CD4-positive, alpha-beta T cell (primary cell): Measurements from ENCODE around the gene XRCC5. TPM values are rescaled to one million over a fixed set of nuclear protein-coding genes. Genes with fewer than 3 reads are reported as not detected.

Experiments used
- ATAC-seq: fragments of 200-7000 bp; cut with Tn5 transposase; one replicate; pipeline ENCODE4 v1.10.0; 2022; ENCODE audit warnings: mild to moderate bottlenecking; ENCODE audit not compliant: poor library complexity
- CTCF ChIA-PET: fragments of 350-600 bp; sonication (Branson Sonifier 250); formaldehyde crosslinking; loops from one replicate; lab custom pipeline; 2021; ENCODE audit warnings: antibody characterized with exemption, inconsistent platforms; lab: Charles Lee
- POLR2A ChIA-PET: fragments of 350-600 bp; sonication (Branson Sonifier 250); formaldehyde crosslinking; loops from one replicate; lab custom pipeline; 2021; ENCODE audit warnings: antibody characterized with exemption, inconsistent platforms; lab: Charles Lee
- DNase-seq, 14 experiments: peaks; one replicate each; pipeline ENCODE4 v3.0.0-alpha.2; 2013 to 2020; ENCODE audit warnings: mixed read lengths in 2 of 14
- H3K27ac ChIP-seq, 2 donors: one replicate each; pipeline versions ENCODE4 v1.5.1 to v1.7.0; 2013; ENCODE audit warnings: low read length in 2 of 2, low read depth in 1 of 2, mild to moderate bottlenecking in 1 of 2
- H3K27me3 ChIP-seq, 2 experiments: 1 replicate in 1 of 2; 2 replicates in 1 of 2; pipeline versions ENCODE4 v1.6.1 to v1.7.0; 2013; ENCODE audit warnings: low read length in 2 of 2, control low read depth in 1 of 2, mild to moderate bottlenecking in 1 of 2, moderate library complexity in 1 of 2; ENCODE audit not compliant: insufficient read depth in 2 of 2, control insufficient read depth in 1 of 2
- H3K36me3 ChIP-seq: one replicate; pipeline ENCODE4 v1.6.1; 2013; ENCODE audit warnings: low read length, control low read depth; ENCODE audit not compliant: insufficient read depth
- H3K4me1 ChIP-seq: one replicate; pipeline ENCODE4 v1.6.1; 2013; ENCODE audit warnings: low read length, control low read depth; ENCODE audit not compliant: insufficient read depth
- H3K4me3 ChIP-seq: one replicate; pipeline ENCODE4 v1.5.1; 2013; ENCODE audit warnings: mild to moderate bottlenecking, low read length, moderate library complexity
- H3K9me3 ChIP-seq, 2 experiments: 1 replicate in 1 of 2; 2 replicates in 1 of 2; pipeline versions ENCODE4 v1.6.1 to v1.7.0; 2013; ENCODE audit warnings: low read length in 2 of 2, mild to moderate bottlenecking in 2 of 2, control low read depth in 1 of 2, moderate library complexity in 1 of 2; ENCODE audit not compliant: control insufficient read depth in 1 of 2, insufficient read depth in 1 of 2
- H3K27ac Mint-ChIP-seq: one replicate; pipeline ENCODE4 v1.8.0; 2020; ENCODE audit warnings: mixed read lengths
- H3K27me3 Mint-ChIP-seq: one replicate; pipeline ENCODE4 v1.8.0; 2021; ENCODE audit warnings: mixed read lengths
- H3K36me3 Mint-ChIP-seq: one replicate; pipeline ENCODE4 v1.8.0; 2021; ENCODE audit warnings: low read depth, mixed read lengths
- H3K4me1 Mint-ChIP-seq: one replicate; pipeline ENCODE4 v1.8.0; 2021; ENCODE audit warnings: low read depth, mixed read lengths
- H3K4me3 Mint-ChIP-seq: one replicate; pipeline ENCODE4 v1.8.0; 2020; ENCODE audit warnings: mild to moderate bottlenecking, mixed read lengths
- H3K9me3 Mint-ChIP-seq: one replicate; pipeline ENCODE4 v1.8.0; 2020; ENCODE audit warnings: mixed read lengths
- intact Hi-C, 2 experiments: fragments of 100-400 bp; cut with DNase I in 1 of 2; cut with micrococcal nuclease in 1 of 2; formaldehyde crosslinking; loops; one replicate each; pipeline versions ENCODE4 v1.15.1 to v1.9.0; 2023 to 2025; cut with DNase I, micrococcal nuclease
- total RNA-seq, 174 experiments: library from RNA in 2 of 174; stranded (reverse) in 2 of 174; gene quantifications; one replicate each; pipeline ENCODE4 v1.2.3 and lab custom pipeline; 2021 to 2026
- TF ChIP-seq, protein P1 (sequence below): fragments of 200-600 bp; IDR thresholded peaks from one replicate; pipeline ENCODE4 v1.8.0; 2022; ENCODE audit warnings: antibody characterized with exemption, mild to moderate bottlenecking

The XRCC5 gene
- total RNA-seq, 2 experiments from 2014 or later = 126 to 129 TPM

DNA sequence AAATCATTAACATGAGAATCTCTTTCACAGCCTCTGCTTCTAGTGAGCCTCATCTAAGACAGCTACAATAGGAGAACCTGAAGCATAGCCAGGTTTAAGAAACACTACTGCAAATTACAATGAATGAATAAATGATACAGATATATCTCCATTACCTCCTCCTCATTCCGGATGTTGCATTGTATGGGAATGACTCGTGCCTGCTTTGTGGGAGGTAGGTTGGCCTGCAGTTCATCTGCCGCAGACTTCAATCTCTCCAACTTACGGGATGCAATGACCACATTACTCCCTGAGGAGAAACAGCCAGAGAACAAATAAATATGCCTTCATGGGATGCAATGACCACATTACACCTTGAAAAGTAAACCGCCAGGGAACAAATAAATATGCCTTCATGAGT lies 42.9 kb upstream of the XRCC5 start:
- CTCF ChIA-PET = no interaction called here
- intact Hi-C loops = no loop called here
- no peak overlapping the region for H3K27ac Mint-ChIP-seq

DNA sequence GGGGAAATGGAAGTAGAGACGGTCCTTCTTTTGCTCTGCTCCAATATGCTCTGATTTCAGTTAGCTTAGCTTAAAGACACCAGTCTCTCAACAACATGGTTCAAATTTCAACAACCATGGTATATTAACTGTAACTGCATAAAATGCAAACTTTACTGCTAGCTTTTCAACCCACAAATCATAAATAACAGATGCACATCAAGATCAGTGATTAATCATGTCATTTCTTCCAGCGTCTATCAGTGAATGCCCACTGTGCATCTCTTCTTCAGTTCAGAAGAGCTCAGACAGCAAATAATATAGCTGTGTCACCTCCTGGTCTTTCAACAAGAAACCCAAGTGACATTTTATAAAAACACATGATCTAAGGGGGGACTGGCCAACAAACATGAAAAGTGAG lies 40.1 kb upstream of the XRCC5 start:
- DNase-seq = no peak
- no peaks in the 10 kb centered on the region for H3K9me3 ChIP-seq
- H3K36me3 ChIP-seq = peaks cover 34% of the 10 kb centered on the region
- intact Hi-C loops = no loop called here
- TF ChIP-seq, protein P1, sequence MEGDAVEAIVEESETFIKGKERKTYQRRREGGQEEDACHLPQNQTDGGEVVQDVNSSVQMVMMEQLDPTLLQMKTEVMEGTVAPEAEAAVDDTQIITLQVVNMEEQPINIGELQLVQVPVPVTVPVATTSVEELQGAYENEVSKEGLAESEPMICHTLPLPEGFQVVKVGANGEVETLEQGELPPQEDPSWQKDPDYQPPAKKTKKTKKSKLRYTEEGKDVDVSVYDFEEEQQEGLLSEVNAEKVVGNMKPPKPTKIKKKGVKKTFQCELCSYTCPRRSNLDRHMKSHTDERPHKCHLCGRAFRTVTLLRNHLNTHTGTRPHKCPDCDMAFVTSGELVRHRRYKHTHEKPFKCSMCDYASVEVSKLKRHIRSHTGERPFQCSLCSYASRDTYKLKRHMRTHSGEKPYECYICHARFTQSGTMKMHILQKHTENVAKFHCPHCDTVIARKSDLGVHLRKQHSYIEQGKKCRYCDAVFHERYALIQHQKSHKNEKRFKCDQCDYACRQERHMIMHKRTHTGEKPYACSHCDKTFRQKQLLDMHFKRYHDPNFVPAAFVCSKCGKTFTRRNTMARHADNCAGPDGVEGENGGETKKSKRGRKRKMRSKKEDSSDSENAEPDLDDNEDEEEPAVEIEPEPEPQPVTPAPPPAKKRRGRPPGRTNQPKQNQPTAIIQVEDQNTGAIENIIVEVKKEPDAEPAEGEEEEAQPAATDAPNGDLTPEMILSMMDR = no peak
- Mint-ChIP-seq H3K4me3 (no peak overlapping the region), H3K9me3 (no peaks in the 10 kb centered on the region), H3K27me3 (no peaks in the 10 kb centered on the region), H3K27ac (no peak overlapping the region), H3K36me3 (peaks cover 45% of the 10 kb centered on the region), H3K4me1 (peaks cover 33% of the 10 kb centered on the region)
- ATAC-seq = no peak
- H3K4me1 ChIP-seq = peaks cover 2% of the 10 kb centered on the region
- no peak overlapping the region for H3K27ac ChIP-seq
- no peak overlapping the region for H3K4me3 ChIP-seq
- H3K27me3 ChIP-seq = no peaks in the 10 kb centered on the region
- POLR2A ChIA-PET = interaction anchor here (0.6 to 0.7 kb wide), 2 partner anchors 12 to 34 kb away, joined by 3 read pairs; no protein-coding TSS in a partner anchor
- CTCF ChIA-PET = no interaction called here

More for the DNA sequence above, 42.9 kb upstream of the XRCC5 start:
- Histone ChIP-seq H3K4me3 (no peak overlapping the region), H3K9me3 (no peaks in the 10 kb centered on the region), H3K36me3 (peaks cover 33% of the 10 kb centered on the region), H3K27ac (no peak overlapping the region), H3K4me1 (peaks cover 2% of the 10 kb centered on the region), H3K27me3 (no peaks in the 10 kb centered on the region)
- TF ChIP-seq, protein P1 = no peak
- H3K4me1 Mint-ChIP-seq = peaks cover 23% of the 10 kb centered on the region
- ATAC-seq = no peak
- no peaks in the 10 kb centered on the region for H3K27me3 Mint-ChIP-seq
- no peak for DNase-seq
- POLR2A ChIA-PET = no interaction called here
- H3K36me3 Mint-ChIP-seq = peaks cover 49% of the 10 kb centered on the region
- H3K4me3 Mint-ChIP-seq = no peak overlapping the region
- H3K9me3 Mint-ChIP-seq = no peaks in the 10 kb centered on the region

DNA sequence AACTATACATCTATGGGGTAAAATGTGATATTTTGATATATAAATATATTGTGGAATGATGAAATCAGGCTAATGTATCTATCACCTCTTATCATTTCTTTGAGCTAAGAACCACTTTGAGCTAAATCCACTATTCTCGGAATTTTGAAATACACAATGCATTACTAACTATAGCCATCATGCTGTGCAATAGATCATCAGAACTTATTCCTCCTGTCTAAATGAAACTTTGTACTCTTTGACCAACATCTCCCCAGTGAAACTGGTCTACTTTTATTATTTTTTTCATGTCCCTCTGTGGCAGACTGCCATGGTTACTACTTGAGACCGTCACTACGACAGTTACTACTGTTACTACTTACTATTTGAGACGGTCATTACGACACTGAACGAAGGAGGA lies 39.0 kb upstream of the XRCC5 start:
- POLR2A ChIA-PET = interaction anchor here (2.0 kb wide), 1 partner anchor 11 kb away, joined by 8 read pairs; no protein-coding TSS in a partner anchor
- Mint-ChIP-seq H3K27me3 (no peaks in the 10 kb centered on the region), H3K27ac (no peak overlapping the region), H3K9me3 (no peaks in the 10 kb centered on the region), H3K4me1 (peaks cover 45% of the 10 kb centered on the region), H3K4me3 (no peak overlapping the region), H3K36me3 (peaks cover 45% of the 10 kb centered on the region)
- H3K4me3 ChIP-seq = no peak overlapping the region
- no peak for DNase-seq
- H3K9me3 ChIP-seq = no peaks in the 10 kb centered on the region
- H3K36me3 ChIP-seq = peaks cover 32% of the 10 kb centered on the region
- no peak overlapping the region for H3K27ac ChIP-seq
- CTCF ChIA-PET = interaction anchor here (1.3 kb wide), 1 partner anchor 12 kb away, joined by 4 read pairs; no protein-coding TSS in a partner anchor
- intact Hi-C loops = loop anchor here in 1 of 2 experiments (5.0 kb wide), 1 partner anchor 37 kb away; the partner anchor contains the start of gene XRCC5
- H3K4me1 ChIP-seq = peaks cover 5% of the 10 kb centered on the region
- TF ChIP-seq, protein P1 = no peak
- no peaks in the 10 kb centered on the region for H3K27me3 ChIP-seq
- no peak for ATAC-seq
